Measurements from ENCODE around the gene HCRTR2. TPM values are rescaled to one million over a fixed set of nuclear protein-coding genes. Genes with fewer than 3 reads are reported as not detected.

Gene HCRTR2
- total RNA-seq, 1 experiment from 2014 or later, result not detected

DNA sequence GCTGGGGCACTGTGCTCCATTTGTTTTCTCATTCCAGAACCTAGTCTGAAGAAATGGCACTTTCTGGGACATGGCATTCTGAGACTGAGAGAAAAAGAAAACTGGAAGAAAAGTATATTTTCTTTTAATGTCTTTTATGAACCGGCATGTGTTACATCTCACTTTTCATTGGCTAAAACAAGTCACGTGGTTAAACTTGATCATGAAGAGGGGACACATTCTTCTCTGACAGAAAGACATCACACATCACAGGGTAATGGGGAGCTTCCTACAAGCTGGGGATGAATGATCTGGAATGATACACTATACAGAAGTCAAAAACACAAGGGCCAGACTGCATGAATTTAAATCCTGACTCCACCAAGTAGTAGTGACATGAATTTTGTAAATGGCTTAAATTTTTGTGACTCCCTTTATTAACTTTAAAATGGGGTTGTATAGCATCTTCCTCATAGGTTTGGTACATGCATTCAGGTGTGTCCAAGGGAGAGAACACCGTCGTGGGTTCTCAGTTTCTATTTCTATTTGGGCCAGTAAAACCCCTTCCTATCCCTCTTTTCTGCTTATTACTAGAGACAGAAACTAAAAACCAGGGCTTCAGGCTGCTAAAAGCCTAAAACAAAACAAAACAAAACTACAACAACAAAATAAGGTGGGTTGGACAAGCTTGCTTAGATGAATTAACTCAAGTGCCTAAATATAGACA is 91.2 kb downstream of the HCRTR2 start:
- Mint-ChIP-seq H3K4me3 (ENCODE audit: unreplicated experiment) (no peak overlapping the region), H3K4me1 (ENCODE audit: insufficient read depth, unreplicated experiment) (no peaks in the 10 kb centered on the region), H3K27me3 (ENCODE audit: insufficient read depth, unreplicated experiment) (no peaks in the 10 kb centered on the region), H3K36me3 (ENCODE audit: insufficient read depth, unreplicated experiment) (no peaks in the 10 kb centered on the region), H3K27ac (ENCODE audit: low read depth, unreplicated experiment) (no peak overlapping the region), H3K9me3 (ENCODE audit: unreplicated experiment) (no peaks in the 10 kb centered on the region)
- ChIA-PET CTCF (no interaction called here), POLR2A (no interaction called here)
- no peak for DNase-seq (ENCODE audit: unreplicated experiment)
- TF ChIP-seq, protein P1, sequence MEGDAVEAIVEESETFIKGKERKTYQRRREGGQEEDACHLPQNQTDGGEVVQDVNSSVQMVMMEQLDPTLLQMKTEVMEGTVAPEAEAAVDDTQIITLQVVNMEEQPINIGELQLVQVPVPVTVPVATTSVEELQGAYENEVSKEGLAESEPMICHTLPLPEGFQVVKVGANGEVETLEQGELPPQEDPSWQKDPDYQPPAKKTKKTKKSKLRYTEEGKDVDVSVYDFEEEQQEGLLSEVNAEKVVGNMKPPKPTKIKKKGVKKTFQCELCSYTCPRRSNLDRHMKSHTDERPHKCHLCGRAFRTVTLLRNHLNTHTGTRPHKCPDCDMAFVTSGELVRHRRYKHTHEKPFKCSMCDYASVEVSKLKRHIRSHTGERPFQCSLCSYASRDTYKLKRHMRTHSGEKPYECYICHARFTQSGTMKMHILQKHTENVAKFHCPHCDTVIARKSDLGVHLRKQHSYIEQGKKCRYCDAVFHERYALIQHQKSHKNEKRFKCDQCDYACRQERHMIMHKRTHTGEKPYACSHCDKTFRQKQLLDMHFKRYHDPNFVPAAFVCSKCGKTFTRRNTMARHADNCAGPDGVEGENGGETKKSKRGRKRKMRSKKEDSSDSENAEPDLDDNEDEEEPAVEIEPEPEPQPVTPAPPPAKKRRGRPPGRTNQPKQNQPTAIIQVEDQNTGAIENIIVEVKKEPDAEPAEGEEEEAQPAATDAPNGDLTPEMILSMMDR (IDR thresholded peaks at IDR 0.05; ENCODE audit: unreplicated experiment), result no peak
- no TSS peak for BruUV-seq (replicated peaks)
- intact Hi-C loops (cut with micrococcal nuclease), result no loop called here

- no peak overlapping the region for H3K4me3 Mint-ChIP-seq (ENCODE audit: unreplicated experiment)
- CTCF ChIA-PET, result interaction anchor here (0.5 to 2.1 kb wide), 2 partner anchors 10 to 180 kb away, joined by 3 to 12 read pairs; no protein-coding TSS in a partner anchor
- H3K27ac Mint-ChIP-seq (ENCODE audit: low read depth, unreplicated experiment), result no peak overlapping the region
- DNase-seq (ENCODE audit: unreplicated experiment), result no peak
- no peaks in the 10 kb centered on the region for H3K27me3 Mint-ChIP-seq (ENCODE audit: insufficient read depth, unreplicated experiment)
- no peaks in the 10 kb centered on the region for H3K36me3 Mint-ChIP-seq (ENCODE audit: insufficient read depth, unreplicated experiment)
- no TSS peak for BruUV-seq (replicated peaks)
- POLR2A ChIA-PET, result interaction anchor here (0.7 to 0.9 kb wide), 2 partner anchors 10 to 566 kb away, joined by 3 to 4 read pairs; no protein-coding TSS in a partner anchor
- intact Hi-C loops (cut with micrococcal nuclease), result no loop called here
- H3K9me3 Mint-ChIP-seq (ENCODE audit: unreplicated experiment), result no peaks in the 10 kb centered on the region
- no peaks in the 10 kb centered on the region for H3K4me1 Mint-ChIP-seq (ENCODE audit: insufficient read depth, unreplicated experiment)
- TF ChIP-seq, protein P1 (IDR thresholded peaks at IDR 0.05; ENCODE audit: unreplicated experiment), result no peak
These were observed 92.6 kb downstream of the HCRTR2 start for GRCh38 chr6:55266896-55267295.

DNA sequence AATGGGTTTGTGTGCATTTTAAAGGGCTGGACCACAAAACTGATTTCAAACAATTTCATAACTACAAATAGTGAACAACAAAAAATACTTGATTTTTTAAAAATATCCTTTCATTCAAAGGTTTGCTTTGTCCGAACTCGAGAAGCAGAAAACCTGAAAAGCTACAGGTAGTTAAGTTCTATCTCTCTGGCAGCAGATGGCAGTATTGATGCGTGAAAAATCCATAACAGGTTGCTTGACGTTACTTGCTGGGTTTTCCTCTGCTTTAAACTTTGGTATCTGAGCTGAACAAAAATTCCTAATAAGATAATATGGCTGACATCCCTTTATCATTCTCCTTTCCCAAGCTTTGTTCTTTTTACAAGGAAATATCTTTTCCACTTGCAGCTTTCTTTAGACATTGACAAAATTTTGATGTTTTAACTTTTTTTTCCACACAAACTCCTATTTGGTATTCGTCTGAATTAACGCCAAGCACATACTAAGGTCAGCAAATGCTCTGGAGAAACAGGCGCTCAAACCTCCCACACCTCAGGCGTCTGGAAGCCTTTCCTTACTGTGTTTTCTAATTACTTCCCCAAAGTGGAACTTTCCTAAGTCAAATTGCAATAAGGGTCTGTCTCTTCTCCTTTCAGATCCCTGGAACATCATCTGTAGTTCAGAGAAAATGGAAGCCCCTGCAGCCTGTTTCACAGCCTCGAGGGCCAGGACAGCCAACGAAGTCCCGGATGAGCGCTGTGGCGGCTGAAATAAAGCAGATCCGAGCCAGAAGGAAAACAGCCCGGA is 102.6 kb downstream of the HCRTR2 start:
- H3K4me3 Mint-ChIP-seq (ENCODE audit: unreplicated experiment), result no peak overlapping the region
- CTCF ChIA-PET, result interaction anchor here (0.5 to 4.8 kb wide), 37 partner anchors 9 to 1422 kb away, joined by 3 to 90 read pairs (median 3); no protein-coding TSS in a partner anchor
- no peak overlapping the region for H3K27ac Mint-ChIP-seq (ENCODE audit: low read depth, unreplicated experiment)
- POLR2A ChIA-PET, result interaction anchor here (0.7 to 1.0 kb wide), 4 partner anchors 9 to 606 kb away, joined by 3 to 4 read pairs (median 3); no protein-coding TSS in a partner anchor
- H3K36me3 Mint-ChIP-seq (ENCODE audit: insufficient read depth, unreplicated experiment), result no peaks in the 10 kb centered on the region
- no peaks in the 10 kb centered on the region for H3K4me1 Mint-ChIP-seq (ENCODE audit: insufficient read depth, unreplicated experiment)
- intact Hi-C loops (cut with micrococcal nuclease), result loop anchor here (1.0 to 5.0 kb wide), 4 partner anchors 168 to 1015 kb away; no protein-coding TSS in a partner anchor
- no peaks in the 10 kb centered on the region for H3K27me3 Mint-ChIP-seq (ENCODE audit: insufficient read depth, unreplicated experiment)
- peak; percentile 72 for DNase-seq (ENCODE audit: unreplicated experiment)
- TF ChIP-seq, protein P1 (IDR thresholded peaks at IDR 0.05; ENCODE audit: unreplicated experiment), result peak; percentile 64
- no peaks in the 10 kb centered on the region for H3K9me3 Mint-ChIP-seq (ENCODE audit: unreplicated experiment)
- no TSS peak for BruUV-seq (replicated peaks)

DNA sequence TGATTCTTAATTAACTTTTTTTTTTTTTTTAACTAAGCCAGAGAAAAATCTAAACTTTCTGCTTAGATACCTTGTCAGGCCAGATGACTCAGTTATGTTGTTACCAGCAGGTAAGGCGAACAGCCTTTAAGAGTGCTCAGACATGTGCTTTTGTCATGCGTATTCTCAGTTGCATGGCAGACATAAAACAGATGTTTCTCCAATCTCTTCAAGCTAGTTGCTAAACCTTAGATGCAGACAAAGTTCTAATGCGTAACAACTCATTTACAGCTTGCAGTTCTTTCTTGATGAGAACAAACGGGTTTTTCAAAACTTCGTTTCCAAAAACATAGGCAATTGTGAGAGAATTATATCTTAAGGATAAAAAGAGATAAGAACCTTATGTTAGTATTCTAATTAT is 103.3 kb downstream of the HCRTR2 start:
- H3K9me3 Mint-ChIP-seq (ENCODE audit: unreplicated experiment), result no peaks in the 10 kb centered on the region
- no peaks in the 10 kb centered on the region for H3K4me1 Mint-ChIP-seq (ENCODE audit: insufficient read depth, unreplicated experiment)
- no peak for DNase-seq (ENCODE audit: unreplicated experiment)
- no peak overlapping the region for H3K4me3 Mint-ChIP-seq (ENCODE audit: unreplicated experiment)
- intact Hi-C loops (cut with micrococcal nuclease), result loop anchor here (2.0 to 5.0 kb wide), 2 partner anchors 609 to 1015 kb away; no protein-coding TSS in a partner anchor
- BruUV-seq (replicated peaks), result no TSS peak
- TF ChIP-seq, protein P1 (IDR thresholded peaks at IDR 0.05; ENCODE audit: unreplicated experiment), result no peak
- ChIA-PET POLR2A (no interaction called here), CTCF (interaction anchor here (0.7 to 4.8 kb wide), 8 partner anchors 15 to 1014 kb away, joined by 3 to 90 read pairs (median 6); no protein-coding TSS in a partner anchor)
- no peaks in the 10 kb centered on the region for H3K36me3 Mint-ChIP-seq (ENCODE audit: insufficient read depth, unreplicated experiment)
- no peaks in the 10 kb centered on the region for H3K27me3 Mint-ChIP-seq (ENCODE audit: insufficient read depth, unreplicated experiment)
- no peak overlapping the region for H3K27ac Mint-ChIP-seq (ENCODE audit: low read depth, unreplicated experiment)

All from MCF 10A (cell line).